Sigmoid colon (tissue), 7 donors: ENCODE data around the gene KCNQ5. TPM values are rescaled to one million over a fixed set of nuclear protein-coding genes. Genes with fewer than 3 reads are reported as not detected.

Experiments used
- DNase-seq: peaks from one replicate; pipeline ENCODE4 v3.0.0-alpha.2; 2019
- H3K27ac ChIP-seq, 4 donors: fragments of 200-600 bp; sonication (generic); one replicate each; pipeline ENCODE4 v1.5.1; 2016 to 2019; ENCODE audit warnings: mild to moderate bottlenecking in 1 of 4
- H3K27me3 ChIP-seq, 3 donors: fragments of 200-600 bp; sonication (generic); one replicate each; pipeline ENCODE4 v1.5.1; 2019; ENCODE audit warnings: mild to moderate bottlenecking in 1 of 3
- H3K36me3 ChIP-seq, 4 donors: fragments of 200-600 bp; sonication (generic); one replicate each; pipeline ENCODE4 v1.5.1; 2016 to 2019
- H3K4me1 ChIP-seq, 4 donors: fragments of 200-600 bp; sonication (generic); one replicate each; pipeline ENCODE4 v1.5.1; 2017 to 2019
- H3K4me3 ChIP-seq, 4 donors: fragments of 200-600 bp; sonication (generic); one replicate each; pipeline ENCODE4 v1.5.1; 2017 to 2019; ENCODE audit warnings: mild to moderate bottlenecking in 2 of 4, moderate library complexity in 1 of 4
- H3K9me3 ChIP-seq, 4 donors: fragments of 200-600 bp in 3 of 4; sonication (generic) in 3 of 4; one replicate each; pipeline versions ENCODE4 v1.5.1 to v1.6.1; 2013 to 2019
- CTCF ChIP-seq, 4 experiments: fragments of 450-650 bp in 3 of 4; fragments of 200-600 bp in 1 of 4; IDR thresholded peaks; one replicate each; pipeline ENCODE4 v1.5.1; 2016 to 2019; ENCODE audit warnings: antibody characterized with exemption in 4 of 4, mild to moderate bottlenecking in 3 of 4, moderate library complexity in 2 of 4
- EP300 ChIP-seq, 4 donors: sonication (generic); formaldehyde crosslinking; IDR thresholded peaks; one replicate each; pipeline ENCODE4 v1.6.1; 2017; ENCODE audit warnings: antibody characterized with exemption in 4 of 4
- POLR2A ChIP-seq, 2 donors: fragments of 450-650 bp; IDR thresholded peaks; one replicate each; pipeline ENCODE4 v1.6.1; 2016; ENCODE audit warnings: antibody characterized with exemption in 2 of 2, mild to moderate bottlenecking in 2 of 2, moderate library complexity in 2 of 2
- POLR2AphosphoS5 ChIP-seq, 4 donors: sonication (generic); formaldehyde crosslinking; IDR thresholded peaks; one replicate each; pipeline ENCODE4 v1.6.1; 2017; ENCODE audit warnings: antibody characterized with exemption in 4 of 4
- WGBS, 2 donors: extraction: QIAGEN DNeasy Blood & Tissue Kit; methylation state at CpG; one replicate each; pipeline ENCODE4 v1.1.7; 2013; 5-methylcytosine and 5-hydroxymethylcytosine counted together
- intact Hi-C: fragments of 100-400 bp; cut with DNase I; formaldehyde crosslinking; loops from one replicate; pipeline ENCODE4 v1.15.1; 2023
- polyA plus RNA-seq, 3 donors: library from polyadenylated mRNA; stranded (reverse); fragments of 200-250 nt; gene quantifications; one replicate each; pipeline ENCODE4 v1.2.3, GENCODE V29; 2013
- total RNA-seq, 4 donors: library from RNA; depleted of rRNA; stranded (reverse); fragments of >200 nt; gene quantifications; one replicate each; pipeline ENCODE4 v1.1.0, GENCODE V29; 2016
- donor health status: healthy with polysubstance abuse.
- donor health status: Bipolar disorder and iron deficiency.
- donor health status: healthy.

KCNQ5 gene
- total and polyA plus RNA-seq, 7 donors = 0.49 to 2.1 (median 1.1) TPM; not detected in 2

GRCh38 chr6:72911463-72912155 lies 289.7 kb downstream of the KCNQ5 start:
- Histone ChIP-seq H3K27me3 (no peaks in the 10 kb centered on the region), H3K4me1 (no peaks in the 10 kb centered on the region), H3K27ac (no peak overlapping the region), H3K4me3 (no peak overlapping the region), H3K36me3 (no peaks in the 10 kb centered on the region), H3K9me3 (no peaks in the 10 kb centered on the region)
- DNase-seq = no peak
- intact Hi-C loops = no loop called here
- TF ChIP-seq POLR2AphosphoS5 (IDR thresholded peaks at IDR 0.05) (no peak), POLR2A (IDR thresholded peaks at IDR 0.05) (no peak), CTCF (IDR thresholded peaks at IDR 0.05) (no peak), EP300 (IDR thresholded peaks at IDR 0.05) (no peak)
- 37 to 70% methylated on average over 2 of the region's 2 CpGs for WGBS, 2 donors

- Histone ChIP-seq H3K9me3 (no peaks in the 10 kb centered on the region), H3K27me3 (no peaks in the 10 kb centered on the region), H3K4me3 (no peak overlapping the region), H3K36me3 (no peaks in the 10 kb centered on the region), H3K4me1 (no peaks in the 10 kb centered on the region), H3K27ac (no peak overlapping the region)
- TF ChIP-seq POLR2A (IDR thresholded peaks at IDR 0.05) = no peak
- no peak for TF ChIP-seq EP300 (IDR thresholded peaks at IDR 0.05)
- no peak for TF ChIP-seq CTCF (IDR thresholded peaks at IDR 0.05)
- intact Hi-C loops = no loop called here
- WGBS, 2 donors = 53 to 83% methylated on average over 1 of the region's 1 CpG
- no peak for DNase-seq
Measured at GRCh38 chr6:72913797-72914196, 291.9 kb downstream of the KCNQ5 start.

GRCh38 chr6:72916298-72916697 lies 294.4 kb downstream of the KCNQ5 start:
- no peak overlapping the region for H3K27ac ChIP-seq
- no peaks in the 10 kb centered on the region for H3K4me1 ChIP-seq
- H3K36me3 ChIP-seq = no peaks in the 10 kb centered on the region
- WGBS, 2 donors = 79 to 86% methylated on average over 6 of the region's 6 CpGs
- no peak overlapping the region for H3K4me3 ChIP-seq
- no peaks in the 10 kb centered on the region for H3K27me3 ChIP-seq
- no peak for DNase-seq
- TF ChIP-seq POLR2AphosphoS5 (IDR thresholded peaks at IDR 0.05) = no peak
- TF ChIP-seq CTCF (IDR thresholded peaks at IDR 0.05) = no peak
- TF ChIP-seq EP300 (IDR thresholded peaks at IDR 0.05) = no peak
- no peak for TF ChIP-seq POLR2A (IDR thresholded peaks at IDR 0.05)
- intact Hi-C loops = no loop called here
- H3K9me3 ChIP-seq = no peaks in the 10 kb centered on the region

- no peaks in the 10 kb centered on the region for H3K9me3 ChIP-seq
- H3K4me1 ChIP-seq = no peaks in the 10 kb centered on the region
- no peaks in the 10 kb centered on the region for H3K27me3 ChIP-seq
- no peaks in the 10 kb centered on the region for H3K36me3 ChIP-seq
- TF ChIP-seq CTCF (IDR thresholded peaks at IDR 0.05) (no peak), POLR2A (IDR thresholded peaks at IDR 0.05) (no peak), POLR2AphosphoS5 (IDR thresholded peaks at IDR 0.05) (no peak), EP300 (IDR thresholded peaks at IDR 0.05) (no peak)
- DNase-seq = no peak
- 94 to 96% methylated on average over 1 of the region's 1 CpG for WGBS, 2 donors
- intact Hi-C loops = no loop called here
- H3K4me3 ChIP-seq = no peak overlapping the region
- no peak overlapping the region for H3K27ac ChIP-seq
Measured at GRCh38 chr6:72916906-72917305, 295.0 kb downstream of the KCNQ5 start.

- WGBS, 2 donors = 95 to 98% methylated on average over 1 of the region's 1 CpG
- Histone ChIP-seq H3K36me3 (no peaks in the 10 kb centered on the region), H3K9me3 (no peaks in the 10 kb centered on the region)
Measured at GRCh38 chr6:72922401-72922800, 300.5 kb downstream of the KCNQ5 start.

More at GRCh38 chr6:72922401-72922800, 300.5 kb downstream of the KCNQ5 start:
- H3K4me3 ChIP-seq = no peak overlapping the region
- intact Hi-C loops = no loop called here
- no peak overlapping the region for H3K27ac ChIP-seq
- DNase-seq = no peak
- no peaks in the 10 kb centered on the region for H3K27me3 ChIP-seq
- no peaks in the 10 kb centered on the region for H3K4me1 ChIP-seq
- TF ChIP-seq EP300 (IDR thresholded peaks at IDR 0.05) (no peak), CTCF (IDR thresholded peaks at IDR 0.05) (no peak), POLR2A (IDR thresholded peaks at IDR 0.05) (no peak), POLR2AphosphoS5 (IDR thresholded peaks at IDR 0.05) (no peak)
